Umbilical cord (tissue), 2 donors: Measurements from ENCODE around the gene ZC3H7B. TPM values are rescaled to one million over a fixed set of nuclear protein-coding genes. Genes with fewer than 3 reads are reported as not detected.
"Not testable (repeated sequence)": the region's sequence is repeated elsewhere in the genome, so short reads cannot be mapped to it uniquely, and the experiment has no call there.

Source experiments
- DNase-seq: peaks from one replicate; pipeline ENCODE4 v3.0.0-alpha.2; 2015; ENCODE audit warnings: low spot score
- total RNA-seq: library from RNA; depleted of rRNA; stranded (reverse); fragments of >200 nt; gene quantifications from one replicate; pipeline ENCODE4 v1.2.3, GENCODE V29; 2014; ENCODE audit warnings: low replicate concordance; ENCODE audit not compliant: insufficient read depth

ZC3H7B gene
- 24.6 TPM for total RNA-seq

GRCh38 chr22:41301085-41302020, at the start of gene ZC3H7B:
Gene ZC3H7B, plus strand, starts transcription at chr22:41301525. Its CDS starts 19,136 bp downstream, at chr22:41320661.
- peak; percentile 88 for DNase-seq

- DNase-seq, result no peak
Observed at GRCh38 chr22:41252365-41252764, 49.0 kb upstream of the ZC3H7B start.

GRCh38 chr22:41254230-41254629, 47.1 kb upstream of the ZC3H7B start:
- DNase-seq, result no peak

GRCh38 chr22:41256254-41257253, 44.8 kb upstream of the ZC3H7B start:
- DNase-seq, result no peak

GRCh38 chr22:41257696-41258095, 43.6 kb upstream of the ZC3H7B start:
- no peak for DNase-seq

- not testable (repeated sequence) for DNase-seq
Observed at GRCh38 chr22:41259756-41260155, 41.6 kb upstream of the ZC3H7B start.

GRCh38 chr22:41260871-41261270, 40.5 kb upstream of the ZC3H7B start:
- DNase-seq, result no peak

GRCh38 chr22:41261541-41262249, 39.6 kb upstream of the ZC3H7B start:
- no peak for DNase-seq

GRCh38 chr22:41262250-41262765, 39.0 kb upstream of the ZC3H7B start:
- no peak for DNase-seq

- peak; percentile 46 for DNase-seq
Observed at GRCh38 chr22:41263704-41264103, 37.6 kb upstream of the ZC3H7B start.

- no peak for DNase-seq
Observed at GRCh38 chr22:41264408-41264941, 36.9 kb upstream of the ZC3H7B start.

- DNase-seq, result no peak
Observed at GRCh38 chr22:41267958-41268357, 33.4 kb upstream of the ZC3H7B start.

- no peak for DNase-seq
Observed at GRCh38 chr22:41271787-41272186, 29.5 kb upstream of the ZC3H7B start.

GRCh38 chr22:41273128-41273527, 28.2 kb upstream of the ZC3H7B start:
- no peak for DNase-seq

GRCh38 chr22:41274856-41275255, 26.5 kb upstream of the ZC3H7B start:
- no peak for DNase-seq

- peak; percentile 77 for DNase-seq
Observed at GRCh38 chr22:41280065-41280464, 21.3 kb upstream of the ZC3H7B start.

GRCh38 chr22:41280854-41281253, 20.5 kb upstream of the ZC3H7B start:
- no peak for DNase-seq

- DNase-seq, result no peak
Observed at GRCh38 chr22:41284465-41284864, 16.9 kb upstream of the ZC3H7B start.

- DNase-seq, result peak; percentile 64
Observed at GRCh38 chr22:41285441-41285819, 15.9 kb upstream of the ZC3H7B start.

GRCh38 chr22:41285820-41286638, 15.3 kb upstream of the ZC3H7B start, which contains the start of gene RANGAP1:
Gene RANGAP1, minus strand, starts transcription at chr22:41286187. Its CDS starts 5,143 bp downstream, at chr22:41281044.
- DNase-seq, result peak; percentile 100
